CD14-positive monocyte (primary cell): ENCODE data around the gene SMARCA4. TPM values are rescaled to one million over a fixed set of nuclear protein-coding genes. Genes with fewer than 3 reads are reported as not detected.

Experiments used
- DNase-seq, 3 donors: peaks; one replicate each; pipeline ENCODE4 v3.0.0-alpha.2; 2011 to 2022
- H2AFZ ChIP-seq: 2 replicates; pipeline ENCODE4 v1.6.0; 2012; ENCODE audit warnings: mild to moderate bottlenecking, low read depth, low read length, inconsistent platforms; ENCODE audit not compliant: insufficient read depth, poor library complexity, severe bottlenecking
- H3K27ac ChIP-seq, 2 donors: 1 replicate in 1 of 2; 2 replicates in 1 of 2; pipeline ENCODE4 v1.5.1; 2012 to 2013; ENCODE audit warnings: low read length in 2 of 2, control low read depth in 1 of 2, inconsistent platforms in 1 of 2, low read depth in 1 of 2, mild to moderate bottlenecking in 1 of 2
- H3K27me3 ChIP-seq, 2 donors: one replicate each; pipeline versions ENCODE4 v1.6.0 to v1.6.1; 2011 to 2013; ENCODE audit warnings: low read length in 2 of 2; ENCODE audit not compliant: control insufficient read depth in 2 of 2, insufficient read depth in 2 of 2
- H3K36me3 ChIP-seq, 2 donors: replicated peaks in 1 of 2; 1 replicate in 1 of 2; 2 replicates in 1 of 2; pipeline versions ENCODE4 v1.5.1 to v1.6.1; 2012 to 2013; ENCODE audit warnings: low read length in 2 of 2, control low read depth in 1 of 2, inconsistent platforms in 1 of 2, mild to moderate bottlenecking in 1 of 2; ENCODE audit not compliant: insufficient read depth in 2 of 2, control insufficient read depth in 1 of 2
- H3K4me1 ChIP-seq, 2 donors: 1 replicate in 1 of 2; 2 replicates in 1 of 2; pipeline versions ENCODE4 v1.5.1 to v1.6.1; 2012 to 2013; ENCODE audit warnings: low read length in 2 of 2, control low read depth in 1 of 2, inconsistent platforms in 1 of 2, mild to moderate bottlenecking in 1 of 2, moderate library complexity in 1 of 2; ENCODE audit not compliant: insufficient read depth in 2 of 2, control insufficient read depth in 1 of 2
- H3K4me2 ChIP-seq: replicated peaks from 2 replicates; pipeline ENCODE3; 2012; ENCODE audit warnings: low read length, moderate library complexity, mild to moderate bottlenecking; ENCODE audit not compliant: poor library complexity, severe bottlenecking; ENCODE audit errors: extremely low read depth
- H3K4me3 ChIP-seq, 3 experiments: fragments of 200-600 bp in 1 of 3; sonication (generic) in 1 of 3; replicated peaks in 1 of 3; 1 replicate in 2 of 3; 2 replicates in 1 of 3; pipeline ENCODE4 v1.5.1; 2011 to 2013; ENCODE audit warnings: low read length in 3 of 3, mild to moderate bottlenecking in 3 of 3, control low read depth in 2 of 3, low read depth in 2 of 3, inconsistent platforms in 1 of 3, moderate library complexity in 1 of 3
- H3K79me2 ChIP-seq: 2 replicates; pipeline ENCODE4 v1.6.0; 2012; ENCODE audit warnings: mild to moderate bottlenecking, control low read depth, inconsistent platforms, low read length, moderate library complexity; ENCODE audit not compliant: insufficient read depth
- H3K9ac ChIP-seq: 2 replicates; pipeline ENCODE4 v1.6.0; 2017; ENCODE audit warnings: low read length, mild to moderate bottlenecking; ENCODE audit not compliant: insufficient read depth, poor library complexity, severe bottlenecking
- H3K9me3 ChIP-seq, 2 donors: replicated peaks in 1 of 2; 1 replicate in 1 of 2; 2 replicates in 1 of 2; pipeline versions ENCODE4 v1.5.1 to v1.6.1; 2012 to 2013; ENCODE audit warnings: low read length in 2 of 2, control low read depth in 1 of 2; ENCODE audit not compliant: control insufficient read depth in 1 of 2, insufficient read depth in 1 of 2
- H4K20me1 ChIP-seq: 2 replicates; pipeline ENCODE4 v1.6.0; 2012; ENCODE audit warnings: mild to moderate bottlenecking, low read length, control low read depth, moderate library complexity; ENCODE audit not compliant: insufficient read depth
- H3K27ac Mint-ChIP-seq, 7 donors: one replicate each; pipeline ENCODE4 v1.8.0; 2020; ENCODE audit warnings: mild to moderate bottlenecking in 7 of 7, mixed read lengths in 7 of 7, moderate library complexity in 6 of 7, inconsistent platforms in 2 of 7
- H3K27me3 Mint-ChIP-seq, 3 donors: one replicate each; pipeline ENCODE4 v1.8.0; 2021 to 2022; ENCODE audit warnings: low read depth in 3 of 3, mild to moderate bottlenecking in 3 of 3, mixed read lengths in 3 of 3, moderate library complexity in 3 of 3, inconsistent platforms in 1 of 3
- H3K36me3 Mint-ChIP-seq, 2 donors: one replicate each; pipeline ENCODE4 v1.8.0; 2020; ENCODE audit warnings: mixed read lengths in 2 of 2, inconsistent platforms in 1 of 2, mild to moderate bottlenecking in 1 of 2
- H3K4me1 Mint-ChIP-seq: one replicate; pipeline ENCODE4 v1.8.0; 2020; ENCODE audit warnings: mild to moderate bottlenecking, mixed read lengths
- H3K4me3 Mint-ChIP-seq, 2 donors: one replicate each; pipeline ENCODE4 v1.8.0; 2020; ENCODE audit warnings: mild to moderate bottlenecking in 2 of 2, mixed read lengths in 2 of 2, moderate library complexity in 1 of 2
- H3K9me3 Mint-ChIP-seq, 7 donors: one replicate each; pipeline ENCODE4 v1.8.0; 2020 to 2022; ENCODE audit warnings: mixed read lengths in 7 of 7, mild to moderate bottlenecking in 6 of 7, moderate library complexity in 6 of 7, inconsistent platforms in 2 of 7
- CTCF ChIP-seq: fragments of 200-600 bp; IDR thresholded peaks from one replicate; pipeline ENCODE4 v1.8.0; 2022; ENCODE audit warnings: antibody characterized with exemption, mild to moderate bottlenecking
- WGBS: methylation state at CpG from one replicate; pipeline ENCODE4 v1.1.5; 2013; ENCODE audit warnings: missing lambda C conversion rate; ENCODE audit not compliant: insufficient coverage; 5-methylcytosine and 5-hydroxymethylcytosine counted together
- intact Hi-C, 2 donors: fragments of 100-400 bp; cut with micrococcal nuclease; formaldehyde crosslinking; loops; one replicate each; pipeline versions ENCODE4 v1.15.0 to v1.15.1; 2023
- polyA plus RNA-seq, 3 donors: library from polyadenylated mRNA; depleted of rRNA in 1 of 3; unstranded in 2 of 3; stranded (reverse) in 1 of 3; fragments of 300-500 nt in 2 of 3; fragments of >200 nt in 1 of 3; fragmentation: Illumina TruSeq in 2 of 3; gene quantifications; 1 replicate in 2 of 3; 2 replicates in 1 of 3; pipeline ENCODE4 v1.2.3, GENCODE V29; 2012 to 2021

SMARCA4 gene
- polyA plus RNA-seq, 3 donors, result 5.1 to 53.3 (median 7.0) TPM

GRCh38 chr19:11007385-11007784 is 46.6 kb downstream of the SMARCA4 start:
- DNase-seq, result no peak
- H3K27me3 Mint-ChIP-seq, result peaks cover 0 to 4% (median 2%) of the 10 kb centered on the region in 3 donors
- WGBS, result 80% methylated on average over 1 of the region's 5 CpGs
- Histone ChIP-seq H3K4me3 (no peak overlapping the region), H3K27me3 (no peaks in the 10 kb centered on the region), H3K27ac (no peak overlapping the region), H3K4me2 (no peak overlapping the region), H3K9ac (no peak overlapping the region), H3K36me3 (peaks cover 43 to 60% of the 10 kb centered on the region in 2 donors), H3K4me1 (peaks cover 8 to 24% of the 10 kb centered on the region in 2 donors), H3K79me2 (no peaks in the 10 kb centered on the region), H2AFZ (no peak overlapping the region), H3K9me3 (no peaks in the 10 kb centered on the region), H4K20me1 (no peaks in the 10 kb centered on the region)
- intact Hi-C loops, result loop anchor here in 1 of 2 donors (10.0 kb wide), 1 partner anchor 63 kb away; no protein-coding TSS in a partner anchor
- H3K4me1 Mint-ChIP-seq, result peaks cover 28% of the 10 kb centered on the region
- no peak for TF ChIP-seq CTCF
- H3K27ac Mint-ChIP-seq, result peak overlapping the region in 4 of 7 donors; percentile 19 to 63 (median 27)
- no peak overlapping the region for H3K4me3 Mint-ChIP-seq
- no peaks in the 10 kb centered on the region for H3K9me3 Mint-ChIP-seq
- peaks cover 69 to 76% of the 10 kb centered on the region in 2 donors for H3K36me3 Mint-ChIP-seq

GRCh38 chr19:11007962-11008532 is 47.2 kb downstream of the SMARCA4 start:
- no peaks in the 10 kb centered on the region for H3K9me3 ChIP-seq
- H3K4me3 ChIP-seq, result no peak overlapping the region
- Mint-ChIP-seq H3K4me1 (peaks cover 25% of the 10 kb centered on the region), H3K36me3 (peaks cover 72 to 76% of the 10 kb centered on the region in 2 donors), H3K27ac (peak overlapping the region in 1 of 7 donors; percentile 18), H3K9me3 (no peaks in the 10 kb centered on the region), H3K27me3 (peaks cover 0 to 4% (median 2%) of the 10 kb centered on the region in 3 donors), H3K4me3 (no peak overlapping the region)
- no peaks in the 10 kb centered on the region for H3K79me2 ChIP-seq
- peaks cover 8 to 20% of the 10 kb centered on the region in 2 donors for H3K4me1 ChIP-seq
- peaks cover 45 to 61% of the 10 kb centered on the region in 2 donors for H3K36me3 ChIP-seq
- no peak for DNase-seq
- intact Hi-C loops, result loop anchor here in 1 of 2 donors (10.0 kb wide), 1 partner anchor 63 kb away; no protein-coding TSS in a partner anchor
- no peak overlapping the region for H3K9ac ChIP-seq
- H3K27ac ChIP-seq, result no peak overlapping the region
- WGBS, result 99% methylated on average over 10 of the region's 14 CpGs
- H3K27me3 ChIP-seq, result no peaks in the 10 kb centered on the region
- H4K20me1 ChIP-seq, result no peaks in the 10 kb centered on the region
- H2AFZ ChIP-seq, result no peak overlapping the region
- no peak for TF ChIP-seq CTCF
- H3K4me2 ChIP-seq, result no peak overlapping the region
